HCT116 (cell line): Measurements from ENCODE around the gene ADAMTS9. TPM values are rescaled to one million over a fixed set of nuclear protein-coding genes. Genes with fewer than 3 reads are reported as not detected.

Experiments used
- ATAC-seq: fragments of 200-7000 bp; cut with Tn5 transposase; 2 replicates; pipeline ENCODE4 v1.9.1; 2020; ENCODE audit warnings: mild to moderate bottlenecking, moderate library complexity
- BruUV-seq: library from RNA; stranded (reverse); fragments of 400-500 nt; replicated peaks from 2 replicates; lab custom pipeline; 2021; lab: Mats Ljungman, UMichigan
- CTCF ChIA-PET: fragments of 300-600 bp; sonication (Branson Sonifier 250); formaldehyde crosslinking; loops from one replicate; lab custom pipeline; 2021; ENCODE audit warnings: antibody characterized with exemption; lab: Charles Lee
- POLR2A ChIA-PET: fragments of 300-600, 350-600 bp; sonication (Branson Sonifier 250); formaldehyde crosslinking; loops from one replicate; lab custom pipeline; 2021; ENCODE audit warnings: antibody characterized with exemption; lab: Charles Lee
- RAD21 ChIA-PET, 2 experiments: fragments of 300-600 bp; sonication (Branson Sonifier 250); formaldehyde crosslinking; loops; one replicate each; lab custom pipeline; 2023; ENCODE audit warnings: low total read pairs in 2 of 2; ENCODE audit not compliant: uncharacterized antibody in 2 of 2, unreplicated experiment in 2 of 2, low non-redundant PET in 1 of 2; lab: Charles Lee
- DNase-seq: peaks from one replicate; pipeline ENCODE4 v3.0.0-alpha.2; 2010; ENCODE audit warnings: low read depth, low spot score
- H2AFZ ChIP-seq: fragments of 200-600 bp; shearing (Covaris generic), sonication (generic); 2 replicates; pipeline ENCODE4 v1.6.1; 2017; ENCODE audit warnings: low read depth, mixed run types, mixed read lengths, antibody characterized with exemption, low read length; ENCODE audit not compliant: poor library complexity, severe bottlenecking
- H3K27ac ChIP-seq: 2 replicates; pipeline ENCODE4 v1.5.1; 2012; ENCODE audit warnings: low read depth, low read length
- H3K27me3 ChIP-seq: fragments of 200-600 bp; sonication (generic); 2 replicates; pipeline ENCODE4 v1.6.1; 2016; ENCODE audit warnings: mixed run types, low read length, mixed read lengths; ENCODE audit not compliant: insufficient read depth
- H3K36me3 ChIP-seq, 2 experiments: fragments of 200-500 bp in 1 of 2; fragments of 200-600 bp in 1 of 2; sonication (Bioruptor generic) in 1 of 2; sonication (generic) in 1 of 2; 2 replicates each; pipeline versions ENCODE4 v1.5.1 to v1.6.1; 2014 to 2016; ENCODE audit warnings: low read length in 2 of 2, inconsistent platforms in 1 of 2, mixed read lengths in 1 of 2, mixed run types in 1 of 2; ENCODE audit not compliant: insufficient read depth in 2 of 2, control insufficient read depth in 1 of 2
- H3K4me1 ChIP-seq, 2 experiments: fragments of 200-600 bp in 1 of 2; sonication (generic) in 1 of 2; 2 replicates each; pipeline versions ENCODE4 v1.5.1 to v1.6.1; 2012 to 2017; ENCODE audit warnings: low read length in 2 of 2, inconsistent platforms in 1 of 2, mild to moderate bottlenecking in 1 of 2, mixed read lengths in 1 of 2, mixed run types in 1 of 2, moderate library complexity in 1 of 2; ENCODE audit not compliant: insufficient read depth in 2 of 2, control insufficient read depth in 1 of 2
- H3K4me2 ChIP-seq: fragments of 200-600 bp; sonication (generic); 2 replicates; pipeline ENCODE4 v1.6.1; 2017; ENCODE audit warnings: mixed run types, low read length, mixed read lengths
- H3K4me3 ChIP-seq, 2 experiments: fragments of 200-600 bp in 1 of 2; sonication (generic) in 1 of 2; replicated peaks in 1 of 2; 2 replicates each; pipeline ENCODE4 v1.5.1; 2011 to 2016; ENCODE audit warnings: low read length in 2 of 2, control low read depth in 1 of 2, low read depth in 1 of 2, mild to moderate bottlenecking in 1 of 2, mixed read lengths in 1 of 2, mixed run types in 1 of 2
- H3K79me2 ChIP-seq: fragments of 200-600 bp; sonication (generic); 2 replicates; pipeline ENCODE4 v1.6.1; 2017; ENCODE audit warnings: mild to moderate bottlenecking, mixed run types, low read length, moderate library complexity, mixed read lengths; ENCODE audit not compliant: insufficient read depth
- H3K9ac ChIP-seq: fragments of 200-600 bp; sonication (generic); 2 replicates; pipeline ENCODE4 v1.6.1; 2016; ENCODE audit warnings: low read length, mixed read lengths
- H3K9me2 ChIP-seq: fragments of 200-600 bp; sonication (generic), shearing (Covaris generic); 2 replicates; pipeline ENCODE4 v1.6.1; 2017; ENCODE audit warnings: mixed run types, mild to moderate bottlenecking, moderate library complexity; ENCODE audit not compliant: insufficient read depth
- H3K9me3 ChIP-seq, 2 experiments: fragments of 200-500 bp in 1 of 2; fragments of 200-600 bp in 1 of 2; sonication (Bioruptor generic) in 1 of 2; sonication (generic) in 1 of 2; 2 replicates each; pipeline ENCODE4 v1.6.1; 2014 to 2017; ENCODE audit warnings: low read length in 2 of 2, mixed read lengths in 2 of 2, inconsistent platforms in 1 of 2, low read depth in 1 of 2, mild to moderate bottlenecking in 1 of 2, mixed run types in 1 of 2, moderate library complexity in 1 of 2; ENCODE audit not compliant: control insufficient read depth in 1 of 2, insufficient read depth in 1 of 2
- H4K20me1 ChIP-seq: fragments of 200-600 bp; sonication (generic), shearing (Covaris generic); 2 replicates; pipeline ENCODE4 v1.6.1; 2017; ENCODE audit warnings: mixed run types, mild to moderate bottlenecking, moderate library complexity; ENCODE audit not compliant: insufficient read depth
- CBX3 ChIP-seq: IDR thresholded peaks from 2 replicates; pipeline ENCODE4 v1.6.1; 2012; ENCODE audit warnings: low read depth
- CEBPB ChIP-seq: IDR thresholded peaks from 2 replicates; pipeline ENCODE4 v1.6.1; 2012; ENCODE audit warnings: low read depth
- EGR1 ChIP-seq: IDR thresholded peaks from 2 replicates; pipeline ENCODE4 v1.6.1; 2012; ENCODE audit warnings: low read depth
- EZH2 ChIP-seq: fragments of 200-600 bp; sonication (generic); IDR thresholded peaks from 2 replicates; pipeline ENCODE4 v1.6.1; 2017; ENCODE audit warnings: antibody characterized with exemption, mixed run types
- EZH2phosphoT487 ChIP-seq: fragments of 200-600 bp; IDR thresholded peaks from 2 replicates; pipeline ENCODE4 v1.6.1; 2018; ENCODE audit warnings: antibody characterized with exemption, borderline replicate concordance
- FOSL1 ChIP-seq: IDR thresholded peaks from 2 replicates; pipeline ENCODE4 v1.6.1; 2012; ENCODE audit warnings: low read depth
- JUND ChIP-seq: IDR thresholded peaks from 2 replicates; pipeline ENCODE4 v1.6.1; 2012
- MAX ChIP-seq: IDR thresholded peaks from 2 replicates; pipeline ENCODE4 v1.6.1; 2012
- POLR2AphosphoS5 ChIP-seq: IDR thresholded peaks from 2 replicates; pipeline ENCODE4 v1.6.1; 2011; ENCODE audit warnings: mild to moderate bottlenecking, low read depth, low read length, moderate library complexity
- RAD21 ChIP-seq: IDR thresholded peaks from 2 replicates; pipeline ENCODE4 v1.6.1; 2012; ENCODE audit warnings: low read depth, mild to moderate bottlenecking
- SIN3A ChIP-seq: IDR thresholded peaks from 2 replicates; pipeline ENCODE4 v1.6.1; 2012; ENCODE audit warnings: low read depth
- SP1 ChIP-seq: IDR thresholded peaks from 2 replicates; pipeline ENCODE4 v1.6.1; 2012; ENCODE audit warnings: low read depth
- SRF ChIP-seq: IDR thresholded peaks from 2 replicates; pipeline ENCODE4 v1.6.1; 2012; ENCODE audit warnings: low read depth
- TCF7L2 ChIP-seq: IDR thresholded peaks from 2 replicates; pipeline ENCODE4 v1.7.0; 2011; ENCODE audit warnings: borderline replicate concordance, inconsistent platforms; ENCODE audit not compliant: insufficient read depth, insufficient read length; ENCODE audit errors: extremely low read depth
- YY1 ChIP-seq: IDR thresholded peaks from 2 replicates; pipeline ENCODE4 v1.6.1; 2011; ENCODE audit warnings: low read length, low read depth, moderate library complexity, mild to moderate bottlenecking; ENCODE audit not compliant: insufficient replicate concordance; ENCODE audit errors: extremely low read depth
- ZNF274 ChIP-seq: fragments of 200-500 bp; sonication (Bioruptor generic); IDR thresholded peaks from 2 replicates; pipeline ENCODE4 v1.6.1; 2014; ENCODE audit warnings: mild to moderate bottlenecking, low read depth, low read length, inconsistent platforms
- intact Hi-C: fragments of 100-400 bp; cut with micrococcal nuclease; formaldehyde crosslinking; loops from 2 replicates; pipeline ENCODE4 v1.10.0; 2022
- total RNA-seq: library from RNA; stranded (reverse); gene quantifications from one replicate; pipeline ENCODE4 v1.2.1, GENCODE V29; 2021; ENCODE audit not compliant: unreplicated experiment
- TF ChIP-seq, protein P1 (sequence below): IDR thresholded peaks from 2 replicates; pipeline ENCODE4 v1.6.1; 2011; ENCODE audit warnings: mild to moderate bottlenecking, low read length, moderate library complexity; ENCODE audit not compliant: insufficient replicate concordance; ENCODE audit errors: extremely low read depth
- TF ChIP-seq, protein P2 (sequence below), 3 experiments: fragments of 200-600 bp in 1 of 3; sonication (generic) in 1 of 3; IDR thresholded peaks in 2 of 3; conservative IDR thresholded peaks in 1 of 3; 2 replicates each; pipeline ENCODE4 v1.5.1; 2012 to 2017; ENCODE audit warnings: low read depth in 2 of 3, low read length in 2 of 3, antibody characterized with exemption in 1 of 3, borderline replicate concordance in 1 of 3, control low read depth in 1 of 3, mild to moderate bottlenecking in 1 of 3, mixed read lengths in 1 of 3, mixed run types in 1 of 3, moderate library complexity in 1 of 3; ENCODE audit not compliant: insufficient read depth in 1 of 3
- TF ChIP-seq, protein P3 (sequence below): IDR thresholded peaks from 2 replicates; pipeline ENCODE4 v1.6.1; 2012

The ADAMTS9 gene
- total RNA-seq, 1 experiment from 2014 or later: 0.05 TPM

- H3K4me2 ChIP-seq: no peak overlapping the region
- H3K27me3 ChIP-seq: peaks cover 10% of the 10 kb centered on the region
- DNase-seq (no peak), ATAC-seq (no peak)
- no peak overlapping the region for H3K27ac ChIP-seq
- ChIA-PET CTCF (no interaction called here), RAD21 (no interaction called here), POLR2A (no interaction called here)
- no peak for TF ChIP-seq SIN3A
- TF ChIP-seq SP1: no peak
- no peak for TF ChIP-seq ZNF274
- TF ChIP-seq CEBPB: no peak
- no peak for TF ChIP-seq RAD21
- TF ChIP-seq MAX: no peak
- no peak for TF ChIP-seq JUND
- no peak for TF ChIP-seq TCF7L2
- TF ChIP-seq SRF: no peak
- no peak for TF ChIP-seq EGR1
- TF ChIP-seq, protein P1, sequence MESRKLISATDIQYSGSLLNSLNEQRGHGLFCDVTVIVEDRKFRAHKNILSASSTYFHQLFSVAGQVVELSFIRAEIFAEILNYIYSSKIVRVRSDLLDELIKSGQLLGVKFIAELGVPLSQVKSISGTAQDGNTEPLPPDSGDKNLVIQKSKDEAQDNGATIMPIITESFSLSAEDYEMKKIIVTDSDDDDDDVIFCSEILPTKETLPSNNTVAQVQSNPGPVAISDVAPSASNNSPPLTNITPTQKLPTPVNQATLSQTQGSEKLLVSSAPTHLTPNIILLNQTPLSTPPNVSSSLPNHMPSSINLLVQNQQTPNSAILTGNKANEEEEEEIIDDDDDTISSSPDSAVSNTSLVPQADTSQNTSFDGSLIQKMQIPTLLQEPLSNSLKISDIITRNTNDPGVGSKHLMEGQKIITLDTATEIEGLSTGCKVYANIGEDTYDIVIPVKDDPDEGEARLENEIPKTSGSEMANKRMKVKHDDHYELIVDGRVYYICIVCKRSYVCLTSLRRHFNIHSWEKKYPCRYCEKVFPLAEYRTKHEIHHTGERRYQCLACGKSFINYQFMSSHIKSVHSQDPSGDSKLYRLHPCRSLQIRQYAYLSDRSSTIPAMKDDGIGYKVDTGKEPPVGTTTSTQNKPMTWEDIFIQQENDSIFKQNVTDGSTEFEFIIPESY: no peak
- TF ChIP-seq CBX3: no peak
- no peak for TF ChIP-seq EZH2phosphoT487
- no peak for TF ChIP-seq YY1
- TF ChIP-seq, protein P2, sequence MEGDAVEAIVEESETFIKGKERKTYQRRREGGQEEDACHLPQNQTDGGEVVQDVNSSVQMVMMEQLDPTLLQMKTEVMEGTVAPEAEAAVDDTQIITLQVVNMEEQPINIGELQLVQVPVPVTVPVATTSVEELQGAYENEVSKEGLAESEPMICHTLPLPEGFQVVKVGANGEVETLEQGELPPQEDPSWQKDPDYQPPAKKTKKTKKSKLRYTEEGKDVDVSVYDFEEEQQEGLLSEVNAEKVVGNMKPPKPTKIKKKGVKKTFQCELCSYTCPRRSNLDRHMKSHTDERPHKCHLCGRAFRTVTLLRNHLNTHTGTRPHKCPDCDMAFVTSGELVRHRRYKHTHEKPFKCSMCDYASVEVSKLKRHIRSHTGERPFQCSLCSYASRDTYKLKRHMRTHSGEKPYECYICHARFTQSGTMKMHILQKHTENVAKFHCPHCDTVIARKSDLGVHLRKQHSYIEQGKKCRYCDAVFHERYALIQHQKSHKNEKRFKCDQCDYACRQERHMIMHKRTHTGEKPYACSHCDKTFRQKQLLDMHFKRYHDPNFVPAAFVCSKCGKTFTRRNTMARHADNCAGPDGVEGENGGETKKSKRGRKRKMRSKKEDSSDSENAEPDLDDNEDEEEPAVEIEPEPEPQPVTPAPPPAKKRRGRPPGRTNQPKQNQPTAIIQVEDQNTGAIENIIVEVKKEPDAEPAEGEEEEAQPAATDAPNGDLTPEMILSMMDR (IDR thresholded peaks at IDR 0.05 in 2 of 3, conservative IDR thresholded peaks at IDR 0.05 in 1 of 3; ENCODE audit: borderline replicate concordance in 1 of 3, insufficient read depth in 1 of 3, low read depth in 2 of 3, low read length in 2 of 3): no peak
- TF ChIP-seq FOSL1: no peak
- no peak for TF ChIP-seq POLR2AphosphoS5
- TF ChIP-seq EZH2: no peak
- TF ChIP-seq, protein P3, sequence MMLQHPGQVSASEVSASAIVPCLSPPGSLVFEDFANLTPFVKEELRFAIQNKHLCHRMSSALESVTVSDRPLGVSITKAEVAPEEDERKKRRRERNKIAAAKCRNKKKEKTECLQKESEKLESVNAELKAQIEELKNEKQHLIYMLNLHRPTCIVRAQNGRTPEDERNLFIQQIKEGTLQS: no peak
- H4K20me1 ChIP-seq: no peaks in the 10 kb centered on the region
- no peak overlapping the region for H3K9ac ChIP-seq
- H3K9me3 ChIP-seq: no peaks in the 10 kb centered on the region
- intact Hi-C loops: no loop called here
- no peak overlapping the region for H2AFZ ChIP-seq
- H3K36me3 ChIP-seq: no peaks in the 10 kb centered on the region
- no peak overlapping the region for H3K4me3 ChIP-seq
- H3K9me2 ChIP-seq: no peaks in the 10 kb centered on the region
- no TSS peak for BruUV-seq
- no peaks in the 10 kb centered on the region for H3K79me2 ChIP-seq
- H3K4me1 ChIP-seq: no peaks in the 10 kb centered on the region
Observed at GRCh38 chr3:64495121-64495780, 192.5 kb downstream of the ADAMTS9 start.
